Lung (tissue), 12 donors: Measurements from ENCODE around the gene TTC7B. TPM values are rescaled to one million over a fixed set of nuclear protein-coding genes. Genes with fewer than 3 reads are reported as not detected.
"Not testable (repeated sequence)": the region's sequence is repeated elsewhere in the genome, so short reads cannot be mapped to it uniquely, and the experiment has no call there.

Source experiments
- ATAC-seq: fragments of 200-7000 bp; cut with Tn5 transposase; one replicate; pipeline ENCODE4 v1.9.1; 2020; ENCODE audit warnings: moderate number of reproducible peaks; ENCODE audit not compliant: insufficient read depth, low FRiP score
- DNase-seq, 3 donors: peaks; one replicate each; pipeline ENCODE4 v3.0.0-alpha.2; 2013 to 2017
- H3K27ac ChIP-seq, 2 donors: one replicate each; pipeline ENCODE4 v1.5.1; 2013; ENCODE audit warnings: mild to moderate bottlenecking in 2 of 2, moderate library complexity in 2 of 2, control low read depth in 1 of 2, inconsistent platforms in 1 of 2, low read depth in 1 of 2, low read length in 1 of 2
- H3K27me3 ChIP-seq, 3 donors: one replicate each; pipeline ENCODE4 v1.5.1; 2013; ENCODE audit warnings: low read length in 2 of 3; ENCODE audit not compliant: control insufficient read depth in 3 of 3, insufficient read depth in 3 of 3
- H3K36me3 ChIP-seq, 4 donors: one replicate each; pipeline ENCODE4 v1.5.1; 2013; ENCODE audit warnings: low read length in 4 of 4, mild to moderate bottlenecking in 1 of 4, moderate library complexity in 1 of 4; ENCODE audit not compliant: control insufficient read depth in 4 of 4, insufficient read depth in 4 of 4
- H3K4me1 ChIP-seq, 5 donors: one replicate each; pipeline ENCODE4 v1.5.1; 2013; ENCODE audit warnings: low read length in 5 of 5, mild to moderate bottlenecking in 2 of 5, moderate library complexity in 1 of 5; ENCODE audit not compliant: control insufficient read depth in 5 of 5, insufficient read depth in 5 of 5
- H3K4me3 ChIP-seq: one replicate; pipeline ENCODE4 v1.5.1; 2013; ENCODE audit warnings: mild to moderate bottlenecking, control low read depth, moderate library complexity
- H3K9ac ChIP-seq, 2 donors: one replicate each; pipeline ENCODE4 v1.5.1; 2013; ENCODE audit warnings: low read length in 2 of 2, control low read depth in 1 of 2; ENCODE audit not compliant: insufficient read depth in 1 of 2
- H3K9me3 ChIP-seq, 4 donors: one replicate each; pipeline ENCODE4 v1.5.1; 2013; ENCODE audit warnings: low read length in 3 of 4, mild to moderate bottlenecking in 1 of 4, moderate library complexity in 1 of 4; ENCODE audit not compliant: control insufficient read depth in 4 of 4, insufficient read depth in 3 of 4
- WGBS, 2 donors: extraction: QIAGEN DNeasy Blood & Tissue Kit; methylation state at CpG; one replicate each; pipeline ENCODE4 v1.1.7; 2013; 5-methylcytosine and 5-hydroxymethylcytosine counted together
- polyA plus RNA-seq, 2 donors: library from polyadenylated mRNA; stranded (reverse); fragments of 200-250 nt; gene quantifications; one replicate each; pipeline ENCODE4 v1.2.1, GENCODE V29; 2013
- total RNA-seq, 2 donors: library from RNA; depleted of rRNA in 1 of 2; stranded (reverse); fragments of >200 nt in 1 of 2; gene quantifications; one replicate each; pipeline ENCODE4 v1.2.1, GENCODE V29; 2014 to 2021
- TF ChIP-seq, protein P1 (sequence below): IDR thresholded peaks from 2 replicates; pipeline ENCODE4 v1.5.1; 2012; ENCODE audit warnings: mild to moderate bottlenecking; ENCODE audit errors: control extremely low read depth, extremely low read depth
- donor health status: control.
- donor health status: control.
- donor health status: Bipolar disorder and iron deficiency.
- donor health status: healthy.
- donor health status: DM: yes; HTN: yes; CAD: no.

The TTC7B gene
- total and polyA plus RNA-seq, 4 donors: 11.0 to 39.6 (median 23.0) TPM

DNA sequence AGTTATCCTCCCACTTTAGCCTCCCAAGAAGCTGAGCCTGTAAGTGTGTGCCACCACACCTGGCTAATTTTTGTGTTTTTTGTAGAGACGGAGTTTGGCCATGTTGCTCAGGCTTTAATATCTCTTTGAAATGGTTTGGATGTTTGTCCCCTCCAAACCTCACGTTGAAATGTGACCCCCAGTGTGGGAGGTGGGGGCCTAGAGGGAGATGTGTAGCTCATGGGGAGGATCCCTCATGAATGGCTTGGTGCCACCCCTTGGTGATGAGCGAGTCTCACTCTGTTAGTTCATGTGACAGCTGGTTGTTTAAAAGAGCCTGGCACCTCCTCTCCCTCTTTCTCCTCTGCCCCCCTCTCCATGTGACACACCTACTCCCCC, 23.6 kb upstream of the TTC7B start:
- WGBS, 2 donors: 85 to 94% methylated on average over 3 of the region's 3 CpGs
- ATAC-seq (no peak), DNase-seq (no peak)
- no peak overlapping the region for H3K4me3 ChIP-seq
- H3K27ac ChIP-seq: peak overlapping the region in 1 of 2 donors; percentile 2
- no peaks in the 10 kb centered on the region for H3K36me3 ChIP-seq
- H3K4me1 ChIP-seq: peaks cover 0 to 7% (median 3%) of the 10 kb centered on the region in 5 donors
- no peaks in the 10 kb centered on the region for H3K27me3 ChIP-seq
- TF ChIP-seq, protein P1, sequence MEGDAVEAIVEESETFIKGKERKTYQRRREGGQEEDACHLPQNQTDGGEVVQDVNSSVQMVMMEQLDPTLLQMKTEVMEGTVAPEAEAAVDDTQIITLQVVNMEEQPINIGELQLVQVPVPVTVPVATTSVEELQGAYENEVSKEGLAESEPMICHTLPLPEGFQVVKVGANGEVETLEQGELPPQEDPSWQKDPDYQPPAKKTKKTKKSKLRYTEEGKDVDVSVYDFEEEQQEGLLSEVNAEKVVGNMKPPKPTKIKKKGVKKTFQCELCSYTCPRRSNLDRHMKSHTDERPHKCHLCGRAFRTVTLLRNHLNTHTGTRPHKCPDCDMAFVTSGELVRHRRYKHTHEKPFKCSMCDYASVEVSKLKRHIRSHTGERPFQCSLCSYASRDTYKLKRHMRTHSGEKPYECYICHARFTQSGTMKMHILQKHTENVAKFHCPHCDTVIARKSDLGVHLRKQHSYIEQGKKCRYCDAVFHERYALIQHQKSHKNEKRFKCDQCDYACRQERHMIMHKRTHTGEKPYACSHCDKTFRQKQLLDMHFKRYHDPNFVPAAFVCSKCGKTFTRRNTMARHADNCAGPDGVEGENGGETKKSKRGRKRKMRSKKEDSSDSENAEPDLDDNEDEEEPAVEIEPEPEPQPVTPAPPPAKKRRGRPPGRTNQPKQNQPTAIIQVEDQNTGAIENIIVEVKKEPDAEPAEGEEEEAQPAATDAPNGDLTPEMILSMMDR: no peak
- H3K9me3 ChIP-seq: no peaks in the 10 kb centered on the region
- no peak overlapping the region for H3K9ac ChIP-seq

DNA sequence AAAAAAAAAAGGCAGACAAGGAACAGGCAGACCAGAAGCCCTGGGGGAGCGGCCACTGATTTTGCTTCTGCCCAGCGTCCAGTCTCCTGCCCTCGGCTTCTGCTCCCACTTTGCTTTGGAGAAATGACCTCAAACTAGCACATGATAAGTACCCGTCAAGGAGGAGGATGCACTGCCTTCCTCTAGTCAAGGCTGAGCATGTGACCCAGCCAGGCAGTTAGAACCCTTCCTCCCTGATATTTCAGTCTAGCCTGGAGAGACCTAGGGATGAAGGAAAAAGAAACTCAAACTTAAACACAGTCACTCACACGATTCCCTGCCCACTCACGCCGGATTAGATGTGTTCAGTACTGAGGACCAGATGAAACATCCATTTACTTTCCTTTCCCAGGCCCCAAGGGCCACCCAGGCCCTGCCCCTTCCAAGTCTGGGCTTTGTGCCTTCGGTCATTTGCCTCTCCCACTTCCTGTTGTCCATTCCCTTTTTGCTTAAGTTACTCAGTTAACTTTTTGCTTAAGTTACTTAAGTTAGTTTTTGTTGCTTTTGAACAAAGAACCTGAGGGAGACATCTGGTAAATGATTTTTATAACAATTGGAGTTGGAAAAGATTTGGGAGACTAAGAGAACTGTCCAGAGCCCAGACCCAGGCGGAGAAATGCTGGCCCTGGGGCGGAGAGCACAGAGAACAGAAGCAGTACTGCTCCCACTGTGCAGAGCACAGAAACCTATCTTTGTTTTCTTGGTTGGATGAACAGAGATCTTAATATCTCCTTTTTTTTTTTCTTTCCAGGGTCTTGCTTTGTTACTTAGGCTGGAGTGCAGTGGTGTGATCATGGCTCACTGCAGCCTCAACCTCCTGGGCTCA, 23.0 kb upstream of the TTC7B start:
- H3K4me1 ChIP-seq: peaks cover 0 to 7% (median 3%) of the 10 kb centered on the region in 5 donors
- no peaks in the 10 kb centered on the region for H3K27me3 ChIP-seq
- TF ChIP-seq, protein P1: no peak
- no peaks in the 10 kb centered on the region for H3K9me3 ChIP-seq
- peak; percentile 43 to 80 (median 64) for DNase-seq
- 64 to 79% methylated on average over 10 of the region's 10 CpGs for WGBS, 2 donors
- no peak overlapping the region for H3K4me3 ChIP-seq
- no peaks in the 10 kb centered on the region for H3K36me3 ChIP-seq
- H3K27ac ChIP-seq: peak overlapping the region; percentile 28 to 76
- ATAC-seq: peak; percentile 30
- peak overlapping the region in 1 of 2 donors; percentile 49 for H3K9ac ChIP-seq

DNA sequence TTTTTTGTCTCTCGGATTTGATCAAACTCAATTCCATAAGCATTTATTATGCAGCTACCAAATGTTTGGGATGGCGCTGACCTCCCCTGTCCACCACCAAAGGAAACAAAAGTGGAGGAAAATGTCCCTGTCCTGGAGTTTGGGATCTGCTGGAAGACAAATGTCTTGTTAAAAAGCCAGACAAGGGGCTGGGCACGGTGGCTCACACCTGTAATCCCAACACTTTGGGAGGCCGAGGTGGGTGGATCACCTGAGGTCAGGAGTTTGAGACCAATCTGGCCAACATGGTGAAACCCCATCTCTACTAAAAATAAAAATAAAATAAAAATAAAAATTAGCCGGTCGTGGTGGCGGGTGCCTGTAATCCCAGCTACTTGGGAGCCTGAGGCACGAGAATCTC, 22.3 kb upstream of the TTC7B start:
- H3K9me3 ChIP-seq, H3K27me3 ChIP-seq, H3K4me1 ChIP-seq, H3K27ac ChIP-seq, DNase-seq, H3K36me3 ChIP-seq, ATAC-seq, H3K9ac ChIP-seq, H3K4me3 ChIP-seq: not testable (repeated sequence)
- WGBS, 2 donors: 94 to 95% methylated on average over 8 of the region's 8 CpGs

DNA sequence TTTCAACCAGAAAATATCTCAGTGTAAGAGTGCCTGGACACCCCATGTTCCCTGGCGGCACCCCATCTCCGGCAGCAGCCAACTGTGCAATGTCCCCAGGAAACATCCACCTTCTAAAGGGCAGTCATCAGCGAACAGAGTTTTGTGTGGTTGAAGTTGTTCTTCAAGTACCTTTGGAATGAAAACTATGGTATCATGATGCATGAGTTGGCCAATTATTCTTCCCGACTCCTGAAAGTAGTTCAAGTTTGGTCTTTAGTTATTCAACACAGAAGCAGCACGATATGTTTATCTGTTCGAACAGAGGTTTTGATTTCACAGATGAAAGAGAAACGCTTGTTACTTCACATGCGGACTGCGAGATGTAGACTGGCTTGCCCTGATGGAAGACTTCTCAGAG, 21.1 kb upstream of the TTC7B start:
- no peak overlapping the region for H3K27ac ChIP-seq
- peaks cover 0 to 7% (median 3%) of the 10 kb centered on the region in 5 donors for H3K4me1 ChIP-seq
- no peak for DNase-seq
- WGBS, 2 donors: 82 to 90% methylated on average over 9 of the region's 9 CpGs
- H3K36me3 ChIP-seq: no peaks in the 10 kb centered on the region
- H3K9me3 ChIP-seq: no peaks in the 10 kb centered on the region
- no peak overlapping the region for H3K9ac ChIP-seq
- TF ChIP-seq, protein P1: no peak
- H3K27me3 ChIP-seq: no peaks in the 10 kb centered on the region
- no peak overlapping the region for H3K4me3 ChIP-seq
- ATAC-seq: no peak
